ENCODE data around the gene ISLR2. TPM values are rescaled to one million over a fixed set of nuclear protein-coding genes. Genes with fewer than 3 reads are reported as not detected.
A peak's percentile ranks its signal among the peaks of the same experiment; 100 is the strongest.

Gene ISLR2
- total RNA-seq, 2 donors from 2014 or later = not detected

DNA sequence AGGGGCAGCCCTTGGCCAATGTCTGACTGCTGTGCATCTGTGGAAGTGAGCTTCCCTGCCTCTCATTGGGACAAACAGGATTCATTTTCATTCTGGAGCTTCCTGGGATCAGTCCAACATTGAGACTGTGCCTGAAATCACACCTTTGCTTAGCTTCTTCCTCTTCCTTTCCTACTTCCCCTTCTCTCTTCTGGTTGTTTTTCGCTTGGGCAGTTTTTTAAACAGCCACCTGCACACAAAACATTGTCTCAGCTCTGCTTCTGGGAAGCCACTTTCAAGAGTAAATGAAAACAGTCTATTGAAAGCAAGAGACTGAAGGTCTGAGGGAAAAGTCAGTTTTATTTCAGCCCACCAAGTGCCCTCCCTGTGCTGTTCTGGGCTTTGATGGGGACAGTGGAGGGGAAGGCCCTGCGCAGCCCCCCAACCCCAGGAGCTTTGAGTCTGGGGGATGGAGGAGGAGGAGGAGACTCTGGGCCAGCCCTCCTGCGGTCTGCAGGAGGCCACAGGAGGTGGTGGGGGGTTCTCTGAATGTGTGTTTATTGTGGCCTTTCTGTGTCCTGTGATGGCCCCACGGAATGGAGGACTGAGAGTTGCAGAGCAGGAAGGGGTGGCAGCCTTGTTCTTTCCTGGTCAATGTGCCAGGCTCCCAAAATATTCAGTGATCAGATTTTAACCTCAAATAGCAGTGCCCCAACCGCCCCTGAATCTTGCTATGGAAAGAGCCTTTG lies 7.8 kb upstream of the ISLR2 start:
- Mint-ChIP-seq H3K4me3 (no peak overlapping the region), H3K27me3 (ENCODE audit: insufficient read depth) (peaks cover 32% of the 10 kb centered on the region), H3K4me1 (peaks cover 26% of the 10 kb centered on the region), H3K27ac (peak overlapping the region; percentile 68), H3K36me3 (ENCODE audit: low read depth) (peaks cover 2% of the 10 kb centered on the region), H3K9me3 (peaks cover 9% of the 10 kb centered on the region)
- Histone ChIP-seq H3K4me3 (ENCODE audit: low read length) (no peak overlapping the region), H3K27me3 (ENCODE audit: control insufficient read depth, insufficient read depth, low read length, poor library complexity, severe bottlenecking) (peaks cover 17% of the 10 kb centered on the region), H3K9ac (ENCODE audit: extremely low read depth, low read length, poor library complexity, severe bottlenecking) (no peak overlapping the region), H3K27ac (ENCODE audit: low read depth, low read length) (no peak overlapping the region), H3K9me3 (ENCODE audit: control insufficient read depth, low read length) (no peaks in the 10 kb centered on the region), H3K36me3 (ENCODE audit: control insufficient read depth, insufficient read depth, low read length) (no peaks in the 10 kb centered on the region), H3K4me1 (ENCODE audit: control insufficient read depth, insufficient read depth, low read length) (peaks cover 12% of the 10 kb centered on the region)
- TF ChIP-seq, protein P1, sequence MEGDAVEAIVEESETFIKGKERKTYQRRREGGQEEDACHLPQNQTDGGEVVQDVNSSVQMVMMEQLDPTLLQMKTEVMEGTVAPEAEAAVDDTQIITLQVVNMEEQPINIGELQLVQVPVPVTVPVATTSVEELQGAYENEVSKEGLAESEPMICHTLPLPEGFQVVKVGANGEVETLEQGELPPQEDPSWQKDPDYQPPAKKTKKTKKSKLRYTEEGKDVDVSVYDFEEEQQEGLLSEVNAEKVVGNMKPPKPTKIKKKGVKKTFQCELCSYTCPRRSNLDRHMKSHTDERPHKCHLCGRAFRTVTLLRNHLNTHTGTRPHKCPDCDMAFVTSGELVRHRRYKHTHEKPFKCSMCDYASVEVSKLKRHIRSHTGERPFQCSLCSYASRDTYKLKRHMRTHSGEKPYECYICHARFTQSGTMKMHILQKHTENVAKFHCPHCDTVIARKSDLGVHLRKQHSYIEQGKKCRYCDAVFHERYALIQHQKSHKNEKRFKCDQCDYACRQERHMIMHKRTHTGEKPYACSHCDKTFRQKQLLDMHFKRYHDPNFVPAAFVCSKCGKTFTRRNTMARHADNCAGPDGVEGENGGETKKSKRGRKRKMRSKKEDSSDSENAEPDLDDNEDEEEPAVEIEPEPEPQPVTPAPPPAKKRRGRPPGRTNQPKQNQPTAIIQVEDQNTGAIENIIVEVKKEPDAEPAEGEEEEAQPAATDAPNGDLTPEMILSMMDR (conservative IDR thresholded peaks at IDR 0.05) = no peak
- no peak for DNase-seq
- WGBS, 2 experiments (ENCODE audit: insufficient coverage in 1 of 2, insufficient read length in 1 of 2) = 53 to 57% methylated on average over 3 to 5 of the region's 5 CpGs

DNA sequence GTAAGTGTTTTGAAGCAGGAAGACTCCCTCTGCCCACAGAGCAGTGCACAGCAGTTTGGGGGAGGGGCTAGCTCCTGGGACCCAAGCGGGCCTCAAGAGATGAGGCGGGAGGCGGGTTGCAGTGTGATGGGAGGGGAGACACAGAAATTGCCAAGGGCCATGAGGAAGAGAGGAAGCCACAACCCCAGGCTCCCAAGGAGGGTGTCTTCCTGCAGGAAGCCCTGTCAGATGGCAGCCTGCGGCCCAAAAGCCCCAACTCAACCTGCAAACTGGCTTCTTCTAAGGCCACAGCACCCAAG lies 7.3 kb upstream of the ISLR2 start:
- DNase-seq = peak; percentile 85
- Histone ChIP-seq H3K4me3 (ENCODE audit: low read length) (no peak overlapping the region), H3K27ac (ENCODE audit: low read depth, low read length) (no peak overlapping the region), H3K9me3 (ENCODE audit: control insufficient read depth, low read length) (no peaks in the 10 kb centered on the region), H3K9ac (ENCODE audit: extremely low read depth, low read length, poor library complexity, severe bottlenecking) (no peak overlapping the region), H3K36me3 (ENCODE audit: control insufficient read depth, insufficient read depth, low read length) (no peaks in the 10 kb centered on the region), H3K27me3 (ENCODE audit: control insufficient read depth, insufficient read depth, low read length, poor library complexity, severe bottlenecking) (peaks cover 22% of the 10 kb centered on the region), H3K4me1 (ENCODE audit: control insufficient read depth, insufficient read depth, low read length) (peaks cover 12% of the 10 kb centered on the region)
- Mint-ChIP-seq H3K4me3 (no peak overlapping the region), H3K27me3 (ENCODE audit: insufficient read depth) (peaks cover 37% of the 10 kb centered on the region), H3K27ac (peak overlapping the region; percentile 68), H3K4me1 (peaks cover 26% of the 10 kb centered on the region), H3K9me3 (peaks cover 4% of the 10 kb centered on the region), H3K36me3 (ENCODE audit: low read depth) (peaks cover 2% of the 10 kb centered on the region)
- WGBS, 2 experiments (ENCODE audit: insufficient coverage in 1 of 2, insufficient read length in 1 of 2) = 57 to 68% methylated on average over 3 to 4 of the region's 4 CpGs
- TF ChIP-seq, protein P1 (conservative IDR thresholded peaks at IDR 0.05) = peak; percentile 49

DNA sequence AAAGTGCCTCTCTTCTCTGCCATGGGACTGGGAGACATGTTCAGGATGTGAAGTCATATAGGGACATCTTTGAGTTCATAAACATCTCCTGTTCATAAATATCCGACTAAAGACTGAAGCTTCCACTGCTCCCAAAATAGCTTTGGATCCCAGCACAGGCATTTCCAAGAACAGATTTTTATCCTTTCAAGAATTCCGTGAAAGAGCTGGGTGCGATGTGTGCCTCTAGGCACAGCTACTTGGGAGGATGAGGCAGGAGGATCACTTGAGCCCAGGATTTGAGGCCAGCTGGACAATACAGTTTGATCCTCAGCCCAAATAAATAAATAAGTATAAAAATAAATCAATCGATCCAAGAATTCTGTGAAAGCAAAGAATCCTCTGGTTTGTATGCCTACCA lies 6.7 kb upstream of the ISLR2 start:
- Histone ChIP-seq H3K36me3 (ENCODE audit: control insufficient read depth, insufficient read depth, low read length) (no peaks in the 10 kb centered on the region), H3K9ac (ENCODE audit: extremely low read depth, low read length, poor library complexity, severe bottlenecking) (no peak overlapping the region), H3K27me3 (ENCODE audit: control insufficient read depth, insufficient read depth, low read length, poor library complexity, severe bottlenecking) (peaks cover 28% of the 10 kb centered on the region), H3K9me3 (ENCODE audit: control insufficient read depth, low read length) (no peaks in the 10 kb centered on the region), H3K4me3 (ENCODE audit: low read length) (no peak overlapping the region), H3K4me1 (ENCODE audit: control insufficient read depth, insufficient read depth, low read length) (peaks cover 15% of the 10 kb centered on the region), H3K27ac (ENCODE audit: low read depth, low read length) (no peak overlapping the region)
- H3K4me3 Mint-ChIP-seq = no peak overlapping the region
- peaks cover 43% of the 10 kb centered on the region for H3K27me3 Mint-ChIP-seq (ENCODE audit: insufficient read depth)
- no peak overlapping the region for H3K27ac Mint-ChIP-seq
- TF ChIP-seq, protein P1 (conservative IDR thresholded peaks at IDR 0.05) = no peak
- H3K36me3 Mint-ChIP-seq (ENCODE audit: low read depth) = no peaks in the 10 kb centered on the region
- no peaks in the 10 kb centered on the region for H3K9me3 Mint-ChIP-seq
- WGBS, 2 experiments (ENCODE audit: insufficient coverage in 1 of 2, insufficient read length in 1 of 2) = 93 to 100% methylated on average over 2 to 4 of the region's 4 CpGs
- no peak for DNase-seq
- H3K4me1 Mint-ChIP-seq = peaks cover 28% of the 10 kb centered on the region
